Nephron (organoid): ENCODE results near the gene CSNK1D.

Experiments used
- H3K27ac Mint-ChIP-seq, 3 experiments: 2 replicates each; pipeline ENCODE4 v1.8.0; 2020; ENCODE audit warnings: mixed read lengths in 3 of 3, mild to moderate bottlenecking in 2 of 3, moderate library complexity in 1 of 3
- H3K27me3 Mint-ChIP-seq: 2 replicates; pipeline ENCODE4 v1.8.0; 2021; ENCODE audit warnings: low read depth, mild to moderate bottlenecking, moderate library complexity, mixed read lengths
- H3K36me3 Mint-ChIP-seq: 2 replicates; pipeline ENCODE4 v1.8.0; 2020; ENCODE audit warnings: low read depth, mixed read lengths
- H3K4me1 Mint-ChIP-seq: 2 replicates; pipeline ENCODE4 v1.8.0; 2020; ENCODE audit warnings: mixed read lengths
- H3K4me3 Mint-ChIP-seq, 3 experiments: 2 replicates each; pipeline ENCODE4 v1.8.0; 2020; ENCODE audit warnings: mild to moderate bottlenecking in 3 of 3, mixed read lengths in 3 of 3, moderate library complexity in 2 of 3
- H3K9me3 Mint-ChIP-seq: 2 replicates; pipeline ENCODE4 v1.8.0; 2020; ENCODE audit warnings: mixed read lengths
- TF ChIP-seq, protein P1 (sequence below), 3 experiments: fragments of 200-600 bp; sonication (generic); IDR thresholded peaks; one replicate each; pipeline ENCODE4 v1.5.0; 2021; ENCODE audit warnings: antibody characterized with exemption in 3 of 3; ENCODE audit not compliant: unreplicated experiment in 3 of 3

Gene CSNK1D

DNA sequence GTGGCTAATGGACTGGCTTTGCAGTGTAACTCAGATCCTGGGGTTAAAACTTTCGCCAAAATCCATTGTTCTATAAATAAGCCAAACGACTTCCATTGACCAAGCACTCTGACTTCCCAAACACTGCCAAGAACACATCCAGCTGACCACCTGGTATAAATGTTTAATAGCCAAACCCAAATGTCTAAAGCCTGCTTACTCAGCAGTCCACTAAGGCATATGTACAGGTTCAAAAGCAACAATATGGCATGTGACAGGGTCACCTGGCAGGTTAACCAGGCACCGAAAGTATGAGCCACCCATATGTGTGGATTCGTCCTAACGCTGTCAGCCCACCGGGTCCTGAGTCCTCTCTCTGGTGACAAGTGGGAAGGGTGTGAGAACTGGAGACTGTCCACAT lies 2.1 kb downstream of the CSNK1D start:
- TF ChIP-seq, protein P1, sequence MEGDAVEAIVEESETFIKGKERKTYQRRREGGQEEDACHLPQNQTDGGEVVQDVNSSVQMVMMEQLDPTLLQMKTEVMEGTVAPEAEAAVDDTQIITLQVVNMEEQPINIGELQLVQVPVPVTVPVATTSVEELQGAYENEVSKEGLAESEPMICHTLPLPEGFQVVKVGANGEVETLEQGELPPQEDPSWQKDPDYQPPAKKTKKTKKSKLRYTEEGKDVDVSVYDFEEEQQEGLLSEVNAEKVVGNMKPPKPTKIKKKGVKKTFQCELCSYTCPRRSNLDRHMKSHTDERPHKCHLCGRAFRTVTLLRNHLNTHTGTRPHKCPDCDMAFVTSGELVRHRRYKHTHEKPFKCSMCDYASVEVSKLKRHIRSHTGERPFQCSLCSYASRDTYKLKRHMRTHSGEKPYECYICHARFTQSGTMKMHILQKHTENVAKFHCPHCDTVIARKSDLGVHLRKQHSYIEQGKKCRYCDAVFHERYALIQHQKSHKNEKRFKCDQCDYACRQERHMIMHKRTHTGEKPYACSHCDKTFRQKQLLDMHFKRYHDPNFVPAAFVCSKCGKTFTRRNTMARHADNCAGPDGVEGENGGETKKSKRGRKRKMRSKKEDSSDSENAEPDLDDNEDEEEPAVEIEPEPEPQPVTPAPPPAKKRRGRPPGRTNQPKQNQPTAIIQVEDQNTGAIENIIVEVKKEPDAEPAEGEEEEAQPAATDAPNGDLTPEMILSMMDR (IDR thresholded peaks at IDR 0.05; ENCODE audit: unreplicated experiment in 3 of 3), result no peak
- Mint-ChIP-seq H3K4me3 (peak overlapping the region; percentile 91 to 98 (median 93)), H3K9me3 (no peaks in the 10 kb centered on the region), H3K36me3 (peaks cover 39% of the 10 kb centered on the region), H3K27ac (peak overlapping the region in 1 of 3 experiments; percentile 94), H3K4me1 (peaks cover 44% of the 10 kb centered on the region), H3K27me3 (peaks cover 4% of the 10 kb centered on the region)

DNA sequence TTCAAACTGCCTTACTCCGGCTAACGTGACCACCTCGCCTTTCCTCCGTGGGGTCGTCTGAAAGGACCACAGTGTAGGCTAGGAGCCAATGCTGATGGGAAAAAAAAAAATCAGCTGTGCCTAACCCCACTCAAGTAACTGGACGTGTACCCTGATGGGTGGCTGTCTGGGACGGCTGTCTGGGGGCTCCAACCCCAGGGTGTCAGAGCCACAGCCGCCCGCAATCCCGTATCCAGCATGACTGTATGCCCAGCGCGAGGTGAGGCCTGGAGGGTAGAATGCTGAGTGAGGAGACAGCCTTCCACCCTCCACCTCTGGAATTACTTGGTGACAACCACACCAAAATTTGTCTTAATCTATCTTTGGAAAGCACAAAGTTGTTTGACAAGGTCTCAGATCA lies 2.8 kb downstream of the CSNK1D start:
- Mint-ChIP-seq H3K36me3 (peaks cover 47% of the 10 kb centered on the region), H3K9me3 (no peaks in the 10 kb centered on the region), H3K4me3 (peak overlapping the region; percentile 91 to 98 (median 93)), H3K27me3 (peaks cover 4% of the 10 kb centered on the region), H3K27ac (peak overlapping the region in 2 of 3 experiments; percentile 65 to 66), H3K4me1 (peaks cover 48% of the 10 kb centered on the region)
- TF ChIP-seq, protein P1 (IDR thresholded peaks at IDR 0.05; ENCODE audit: unreplicated experiment in 3 of 3), result no peak

DNA sequence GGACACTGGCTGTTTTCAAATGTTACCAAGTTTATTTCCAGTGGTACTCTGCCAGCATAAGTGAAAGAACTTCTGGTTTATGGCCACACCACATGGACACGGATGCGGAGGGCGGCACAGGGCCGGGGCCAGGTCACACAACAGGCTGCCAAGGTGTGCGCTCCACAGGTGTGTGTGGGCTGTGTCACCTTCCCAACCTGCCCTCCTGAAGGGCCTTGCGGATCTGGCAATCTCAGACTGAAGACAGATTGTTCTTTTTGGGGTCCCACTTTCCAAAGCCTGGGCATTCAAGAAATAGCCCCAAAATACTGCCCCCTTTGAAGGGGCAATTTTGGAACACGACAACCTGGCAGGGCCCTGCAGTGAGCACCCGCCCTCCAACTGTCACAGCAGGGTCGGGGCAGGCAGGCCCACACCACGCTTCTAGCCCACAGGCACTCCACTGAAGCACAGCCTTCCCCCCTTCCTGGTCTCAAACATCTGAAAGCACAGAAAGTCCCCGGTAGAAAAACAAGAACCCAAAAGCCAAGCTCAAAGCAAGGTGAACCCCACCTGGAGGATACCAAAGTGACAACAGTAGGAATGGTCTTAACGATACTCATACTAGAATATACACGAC lies 3.5 kb downstream of the CSNK1D start:
- Mint-ChIP-seq H3K36me3 (peaks cover 53% of the 10 kb centered on the region), H3K27me3 (peaks cover 2% of the 10 kb centered on the region)

DNA sequence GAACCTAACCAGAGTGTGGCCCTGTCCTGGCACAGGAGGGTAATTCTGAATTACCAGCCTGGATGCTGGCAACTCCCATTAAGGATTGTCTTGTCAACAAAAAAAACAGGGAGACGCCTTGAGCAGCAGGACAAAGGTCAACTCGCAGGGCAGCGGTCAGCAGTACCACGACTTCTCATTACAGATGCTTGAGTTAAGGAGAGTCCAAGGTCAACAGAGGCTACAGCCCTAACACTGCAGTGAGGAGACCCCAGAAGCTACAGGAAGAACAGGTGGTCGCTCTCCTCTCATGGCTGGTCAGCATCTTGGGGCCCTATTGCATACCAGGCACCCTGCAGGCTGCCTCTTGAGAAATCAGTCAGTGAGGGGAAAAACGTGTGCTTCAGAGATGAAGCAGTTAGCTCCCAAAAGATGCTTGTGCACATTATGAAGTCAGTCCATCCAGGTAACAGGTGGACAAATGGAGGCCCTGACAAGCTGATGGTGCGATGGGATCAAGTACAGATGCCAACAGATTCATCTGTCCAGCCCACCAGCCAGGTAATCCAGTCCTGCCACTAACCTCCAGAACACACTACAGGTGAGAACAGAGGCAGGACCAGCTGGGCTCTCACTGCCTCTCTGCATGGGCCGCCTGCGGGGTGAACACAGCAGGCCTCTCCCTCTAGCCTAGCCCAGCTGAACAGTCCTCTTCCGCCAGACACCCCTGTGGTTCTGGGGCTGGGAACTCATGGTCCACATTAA lies 4.2 kb downstream of the CSNK1D start:
- peak overlapping the region; percentile 11 to 71 (median 64) for H3K27ac Mint-ChIP-seq
- peaks cover 60% of the 10 kb centered on the region for H3K36me3 Mint-ChIP-seq
- H3K9me3 Mint-ChIP-seq, result no peaks in the 10 kb centered on the region
- H3K4me1 Mint-ChIP-seq, result peaks cover 48% of the 10 kb centered on the region
- peak overlapping the region; percentile 33 to 98 (median 91) for H3K4me3 Mint-ChIP-seq
- H3K27me3 Mint-ChIP-seq, result no peaks in the 10 kb centered on the region
- TF ChIP-seq, protein P1 (IDR thresholded peaks at IDR 0.05; ENCODE audit: unreplicated experiment in 3 of 3), result no peak

More for the DNA sequence above, 3.5 kb downstream of the CSNK1D start:
- peaks cover 48% of the 10 kb centered on the region for H3K4me1 Mint-ChIP-seq
- peak overlapping the region; percentile 91 to 98 (median 93) for H3K4me3 Mint-ChIP-seq
- no peaks in the 10 kb centered on the region for H3K9me3 Mint-ChIP-seq
- peak overlapping the region; percentile 11 to 71 (median 65) for H3K27ac Mint-ChIP-seq
- TF ChIP-seq, protein P1 (IDR thresholded peaks at IDR 0.05; ENCODE audit: unreplicated experiment in 3 of 3), result no peak

DNA sequence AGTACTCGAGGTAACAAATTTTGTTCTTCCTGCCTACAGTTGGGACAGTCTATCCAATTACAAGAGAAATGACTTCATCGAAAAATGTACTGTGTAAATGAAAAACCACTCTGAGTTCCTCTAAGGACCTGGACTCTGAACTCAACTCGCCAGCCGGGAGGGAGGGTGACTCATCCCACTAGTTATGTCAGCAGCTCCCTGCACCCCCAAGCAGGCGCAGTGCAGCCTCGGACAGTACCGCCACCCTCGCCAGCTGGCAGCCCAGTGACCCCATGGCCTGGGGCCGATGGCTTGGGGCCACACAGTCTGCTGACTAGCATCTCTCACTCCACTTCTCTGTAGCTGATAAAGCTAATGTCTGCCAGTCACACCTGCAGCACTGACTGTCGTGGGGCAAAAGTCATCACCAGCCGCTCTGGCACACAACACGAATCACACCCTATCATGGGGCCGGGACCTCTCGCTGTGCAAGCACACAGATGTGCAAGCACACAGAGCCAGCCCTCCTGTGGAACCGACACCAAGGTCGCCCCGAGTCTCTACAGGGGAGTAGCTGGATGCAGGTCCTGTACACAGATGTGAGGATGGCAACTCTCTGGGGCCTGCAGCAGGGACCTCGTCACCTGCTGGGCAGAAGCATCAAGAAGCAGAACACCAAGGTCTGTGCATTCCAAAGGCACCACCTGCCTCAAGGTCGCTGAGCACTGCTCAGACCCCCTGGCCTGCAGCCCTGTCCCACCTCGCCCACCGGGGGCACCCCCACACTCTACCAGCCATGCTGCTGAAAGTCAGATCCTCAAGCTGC lies 5.7 kb downstream of the CSNK1D start:
- no peaks in the 10 kb centered on the region for H3K27me3 Mint-ChIP-seq
- H3K4me1 Mint-ChIP-seq, result peaks cover 48% of the 10 kb centered on the region
- H3K36me3 Mint-ChIP-seq, result peaks cover 70% of the 10 kb centered on the region
- H3K4me3 Mint-ChIP-seq, result peak overlapping the region; percentile 11 to 66 (median 34)
- TF ChIP-seq, protein P1 (IDR thresholded peaks at IDR 0.05; ENCODE audit: unreplicated experiment in 3 of 3), result no peak
- no peaks in the 10 kb centered on the region for H3K9me3 Mint-ChIP-seq
- H3K27ac Mint-ChIP-seq, result peak overlapping the region; percentile 47 to 92 (median 61)
